Heart left ventricle (tissue), 16 donors: ENCODE results near the gene PARD3. TPM values are rescaled to one million over a fixed set of nuclear protein-coding genes. Genes with fewer than 3 reads are reported as not detected.

ENCODE experiments used
- ATAC-seq, 4 donors: fragments of 200-7000 bp; cut with Tn5 transposase; one replicate each; pipeline ENCODE4 v1.9.1; 2020 to 2022; ENCODE audit warnings: moderate library complexity in 4 of 4, mild to moderate bottlenecking in 3 of 4, moderate number of reproducible peaks in 1 of 4
- DNase-seq, 5 donors: peaks; one replicate each; pipeline ENCODE4 v3.0.0-alpha.2; 2020
- H3K27ac ChIP-seq, 12 donors: fragments of 200-600 bp; sonication (generic) in 4 of 12; one replicate each; pipeline versions ENCODE4 v1.5.0 to v1.8.0; 2016 to 2022; ENCODE audit warnings: mild to moderate bottlenecking in 2 of 12
- H3K27me3 ChIP-seq, 9 donors: fragments of 200-600 bp; sonication (generic) in 2 of 9; one replicate each; pipeline versions ENCODE4 v1.5.1 to v1.8.0; 2016 to 2022; ENCODE audit warnings: mild to moderate bottlenecking in 3 of 9
- H3K36me3 ChIP-seq, 9 donors: fragments of 200-600 bp; sonication (generic) in 2 of 9; one replicate each; pipeline versions ENCODE4 v1.5.0 to v1.8.0; 2018 to 2022; ENCODE audit warnings: mild to moderate bottlenecking in 2 of 9
- H3K4me1 ChIP-seq, 12 donors: fragments of 200-600 bp; sonication (generic) in 4 of 12; one replicate each; pipeline versions ENCODE4 v1.5.0 to v1.8.0; 2016 to 2022; ENCODE audit warnings: mild to moderate bottlenecking in 3 of 12
- H3K4me3 ChIP-seq, 12 donors: fragments of 200-600 bp; sonication (generic) in 4 of 12; one replicate each; pipeline versions ENCODE4 v1.5.0 to v1.8.0; 2017 to 2022; ENCODE audit warnings: mild to moderate bottlenecking in 9 of 12, moderate library complexity in 4 of 12
- H3K9me3 ChIP-seq, 12 donors: fragments of 200-600 bp; sonication (generic) in 4 of 12; one replicate each; pipeline versions ENCODE4 v1.5.0 to v1.8.0; 2016 to 2022; ENCODE audit warnings: mild to moderate bottlenecking in 1 of 12
- CTCF ChIP-seq, 12 donors: fragments of 200-600 bp; sonication (generic) in 4 of 12; IDR thresholded peaks; one replicate each; pipeline versions ENCODE4 v1.5.0 to v1.8.0; 2018 to 2022; ENCODE audit warnings: antibody characterized with exemption in 12 of 12, mild to moderate bottlenecking in 5 of 12
- POLR2A ChIP-seq, 2 donors: fragments of 450-650 bp; IDR thresholded peaks; one replicate each; pipeline ENCODE4 v1.6.1; 2017; ENCODE audit warnings: antibody characterized with exemption in 2 of 2, mild to moderate bottlenecking in 2 of 2, moderate library complexity in 2 of 2
- WGBS, 4 donors: extraction: QIAGEN DNeasy Blood & Tissue Kit in 2 of 4; methylation state at CpG; one replicate each; pipeline versions ENCODE4 v1.1.5 to v1.1.7; 2013 to 2018; 5-methylcytosine and 5-hydroxymethylcytosine counted together
- intact Hi-C, 10 donors: fragments of 100-400 bp; cut with DNase I; formaldehyde crosslinking; loops; one replicate each; pipeline versions ENCODE4 v1.11.1 to v1.14.2; 2022
- polyA plus RNA-seq, 2 donors: library from polyadenylated mRNA; stranded (reverse); fragments of 200-250 nt; gene quantifications; one replicate each; pipeline ENCODE4 v1.2.3, GENCODE V29; 2013
- total RNA-seq, 9 donors: library from RNA; depleted of rRNA in 2 of 9; stranded (reverse); fragments of >200 nt in 2 of 9; fragmentation: NEBNext Ultra II Directional in 3 of 9; extraction: Animal tissue kit (Norgen Biotek cat#: 25700) in 3 of 9; gene quantifications; one replicate each; pipeline versions ENCODE4 v1.1.0 to v1.2.4, GENCODE V29; 2016 to 2023
- donor health status: ischemic (EF 13 %, LVEDD 7.1; RV severe dilation, severe dysfunction).
- donor health status: healthy with polysubstance abuse.
- donor health status: DM: no; HTN: yes; CAD: no.
- donor health status: DM: no; HTN: no; CAD: no.
- donor health status: ischemic (EF 25% LVEDD 6.9; RV normal size, moderate dysfunction).
- donor health status: ischemic (EF 25% LVEDD 5.7; RV mildly dilated, moderate dysfunction).
- donor health status: healthy.
- donor health status: DM: yes; HTN: yes; CAD: no.
- donor health status: ischemic (EF 35%, LVEDD 5.7; RV mildly dilated, moderate dysfunction).
- donor health status: nonischemic (EF 11% LVEDD 7.7; RV severe dilation, severe dysfunction).
- donor health status: DM: yes; HTN: yes; CAD: no.
- donor health status: PGD.
- donor health status: ischemic (EF 29% LVEDD 5.4; RV normal size, mild dysfunction).
- donor health status: nonischemic (EF 23%, LVEDD 6.1; RV moderate dilation, normal function).

PARD3 gene
- total and polyA plus RNA-seq, 11 donors: 24.8 to 69.7 (median 33.1) TPM

GRCh38 chr10:34351161-34351560, 463.9 kb downstream of the PARD3 start:
- Histone ChIP-seq H3K36me3 (peaks cover 0 to 10% (median 0%) of the 10 kb centered on the region in 9 donors), H3K4me3 (no peak overlapping the region), H3K27me3 (no peaks in the 10 kb centered on the region), H3K4me1 (no peaks in the 10 kb centered on the region), H3K9me3 (no peaks in the 10 kb centered on the region), H3K27ac (no peak overlapping the region)
- no peak for DNase-seq
- ATAC-seq: no peak
- intact Hi-C loops: no loop called here
- 93 to 95% (median 95%) methylated on average over 3 of the region's 3 CpGs for WGBS, 4 donors
- TF ChIP-seq POLR2A (IDR thresholded peaks at IDR 0.05) (no peak), CTCF (IDR thresholded peaks at IDR 0.05) (no peak)

GRCh38 chr10:34348917-34349485, 466.1 kb downstream of the PARD3 start:
- no peak for ATAC-seq
- TF ChIP-seq CTCF (IDR thresholded peaks at IDR 0.05): no peak
- TF ChIP-seq POLR2A (IDR thresholded peaks at IDR 0.05): no peak

GRCh38 chr10:34348021-34348420, 467.1 kb downstream of the PARD3 start:
- Histone ChIP-seq H3K36me3 (peaks cover 0 to 10% (median 0%) of the 10 kb centered on the region in 9 donors), H3K27ac (no peak overlapping the region), H3K9me3 (no peaks in the 10 kb centered on the region), H3K4me3 (no peak overlapping the region), H3K4me1 (peaks cover 0 to 9% (median 0%) of the 10 kb centered on the region in 12 donors), H3K27me3 (no peaks in the 10 kb centered on the region)
- TF ChIP-seq POLR2A (IDR thresholded peaks at IDR 0.05) (no peak), CTCF (IDR thresholded peaks at IDR 0.05) (no peak)
- intact Hi-C loops: no loop called here
- 95 to 97% (median 96%) methylated on average over 6 of the region's 6 CpGs for WGBS, 4 donors
- DNase-seq (no peak), ATAC-seq (no peak)

More at GRCh38 chr10:34348917-34349485, 466.1 kb downstream of the PARD3 start:
- Histone ChIP-seq H3K4me3 (no peak overlapping the region), H3K9me3 (no peaks in the 10 kb centered on the region), H3K27me3 (no peaks in the 10 kb centered on the region), H3K27ac (no peak overlapping the region), H3K4me1 (peaks cover 0 to 9% (median 0%) of the 10 kb centered on the region in 12 donors), H3K36me3 (peaks cover 0 to 10% (median 0%) of the 10 kb centered on the region in 9 donors)
- WGBS, 4 donors: 96 to 98% (median 96%) methylated on average over 7 of the region's 7 CpGs
- intact Hi-C loops: no loop called here
- no peak for DNase-seq

- ATAC-seq: no peak
- 95 to 99% (median 98%) methylated on average over 3 of the region's 3 CpGs for WGBS, 4 donors
- H3K9me3 ChIP-seq: no peaks in the 10 kb centered on the region
- no peak overlapping the region for H3K27ac ChIP-seq
- no peak for TF ChIP-seq POLR2A (IDR thresholded peaks at IDR 0.05)
- TF ChIP-seq CTCF (IDR thresholded peaks at IDR 0.05): no peak
- peaks cover 0 to 10% (median 0%) of the 10 kb centered on the region in 9 donors for H3K36me3 ChIP-seq
- DNase-seq: no peak
- intact Hi-C loops: no loop called here
- H3K4me3 ChIP-seq: no peak overlapping the region
- H3K4me1 ChIP-seq: peaks cover 0 to 9% (median 0%) of the 10 kb centered on the region in 12 donors
- no peaks in the 10 kb centered on the region for H3K27me3 ChIP-seq
Observed at GRCh38 chr10:34347131-34347530, 468.0 kb downstream of the PARD3 start.
